Measurements from ENCODE around the gene RBMY1E.
"Not testable (repeated sequence)": the region's sequence is repeated elsewhere in the genome, so short reads cannot be mapped to it uniquely, and the experiment has no call there.

Gene RBMY1E

GRCh38 chrY:21917932-21918331 lies at the start of gene RBMY1E:
Gene RBMY1E (minus strand): TSS chrY:21918032. CDS start chrY:21916054, 1,978 bp downstream.
- in situ Hi-C loops (cut with HindIII; ENCODE audit: low sequenced_read_pairs) = not testable (repeated sequence)

GRCh38 chrY:21894426-21894825 lies 23.4 kb downstream of the RBMY1E start, which contains the start of gene RBMY1D:
Gene RBMY1D (minus strand): TSS chrY:21894526. CDS start chrY:21892513, 2,013 bp downstream.
- in situ Hi-C loops (cut with HindIII; ENCODE audit: low sequenced_read_pairs) = not testable (repeated sequence)

GRCh38 chrY:21869407-21870076 lies 48.3 kb downstream of the RBMY1E start:
- in situ Hi-C loops (cut with HindIII; ENCODE audit: low sequenced_read_pairs) = not testable (repeated sequence)
